Activated CD4-positive, alpha-beta T cell treated with anti-CD3 and anti-CD28 coated beads, Interleukin-2, amount 50 U/mL, for 48 hours (primary cell): ENCODE results near the gene TAGAP.

Source experiments
- DNase-seq, 2 experiments: peaks; one replicate each; pipeline ENCODE4 v3.0.0-alpha.2; 2020

TAGAP gene

GRCh38 chr6:159044899-159045727 lies at the start of gene TAGAP:
TSS of gene TAGAP (minus strand) at chr6:159044991. CDS start at chr6:159044146, 845 bp downstream.
- peak; percentile 80 to 88 for DNase-seq

- no peak for DNase-seq
Measured at GRCh38 chr6:159093609-159094443, 49.0 kb upstream of the TAGAP start.

- no peak for DNase-seq
Measured at GRCh38 chr6:159092631-159093030, 47.8 kb upstream of the TAGAP start.

GRCh38 chr6:159090530-159091480 lies 46.0 kb upstream of the TAGAP start:
- no peak for DNase-seq

GRCh38 chr6:159089909-159090308 lies 45.1 kb upstream of the TAGAP start:
- no peak for DNase-seq

- no peak for DNase-seq
Measured at GRCh38 chr6:159089443-159089842, 44.7 kb upstream of the TAGAP start.

- DNase-seq: no peak
Measured at GRCh38 chr6:159086033-159086618, 41.3 kb upstream of the TAGAP start.

- no peak for DNase-seq
Measured at GRCh38 chr6:159085396-159085895, 40.7 kb upstream of the TAGAP start.

- no peak for DNase-seq
Measured at GRCh38 chr6:159084493-159085091, 39.8 kb upstream of the TAGAP start.

- no peak for DNase-seq
Measured at GRCh38 chr6:159083146-159083545, 38.4 kb upstream of the TAGAP start.

GRCh38 chr6:159082039-159082815 lies 37.4 kb upstream of the TAGAP start:
- DNase-seq: no peak

GRCh38 chr6:159080217-159080976 lies 35.6 kb upstream of the TAGAP start:
- DNase-seq: no peak

GRCh38 chr6:159079367-159079766 lies 34.6 kb upstream of the TAGAP start:
- DNase-seq: no peak

- no peak for DNase-seq
Measured at GRCh38 chr6:159077123-159077522, 32.3 kb upstream of the TAGAP start.

- no peak for DNase-seq
Measured at GRCh38 chr6:159075506-159076228, 30.9 kb upstream of the TAGAP start.

- no peak for DNase-seq
Measured at GRCh38 chr6:159074876-159075275, 30.1 kb upstream of the TAGAP start.

GRCh38 chr6:159074120-159074684 lies 29.4 kb upstream of the TAGAP start:
- no peak for DNase-seq

- no peak for DNase-seq
Measured at GRCh38 chr6:159071843-159072769, 27.3 kb upstream of the TAGAP start.
